Thyroid gland (tissue), 4 donors: Measurements from ENCODE around the gene EPHA8.

Experiments used
- POLR2A ChIP-seq, 2 donors: fragments of 450-650 bp; IDR thresholded peaks; one replicate each; pipeline ENCODE4 v1.6.1; 2017; ENCODE audit warnings: antibody characterized with exemption in 2 of 2, mild to moderate bottlenecking in 2 of 2, moderate library complexity in 1 of 2
- TF ChIP-seq, protein P1 (sequence below), 6 experiments: fragments of 200-600 bp in 3 of 6; fragments of 450-650 bp in 3 of 6; sonication (generic) in 3 of 6; IDR thresholded peaks; one replicate each; pipeline ENCODE4 v1.5.1; 2016 to 2019; ENCODE audit warnings: antibody characterized with exemption in 6 of 6, mild to moderate bottlenecking in 2 of 6, inconsistent platforms in 1 of 6, moderate library complexity in 1 of 6

DNA sequence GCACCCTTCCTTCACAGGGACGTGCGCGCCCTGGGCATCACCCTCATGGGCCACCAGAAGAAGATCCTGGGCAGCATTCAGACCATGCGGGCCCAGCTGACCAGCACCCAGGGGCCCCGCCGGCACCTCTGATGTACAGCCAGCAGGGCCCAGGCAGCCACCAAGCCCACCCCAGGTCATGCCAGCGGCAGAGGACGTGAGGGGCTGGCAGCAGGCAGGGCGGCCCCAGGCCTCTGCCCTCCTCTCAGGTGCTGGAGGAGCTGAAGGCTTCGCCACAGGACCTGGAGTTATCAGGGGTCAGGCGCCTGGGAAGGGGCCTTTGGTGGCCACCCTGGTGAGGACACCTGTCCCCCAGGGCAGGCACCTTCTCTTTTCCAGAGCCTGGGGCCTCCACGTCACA is 38.3 kb downstream of the EPHA8 start:
- TF ChIP-seq, protein P1, sequence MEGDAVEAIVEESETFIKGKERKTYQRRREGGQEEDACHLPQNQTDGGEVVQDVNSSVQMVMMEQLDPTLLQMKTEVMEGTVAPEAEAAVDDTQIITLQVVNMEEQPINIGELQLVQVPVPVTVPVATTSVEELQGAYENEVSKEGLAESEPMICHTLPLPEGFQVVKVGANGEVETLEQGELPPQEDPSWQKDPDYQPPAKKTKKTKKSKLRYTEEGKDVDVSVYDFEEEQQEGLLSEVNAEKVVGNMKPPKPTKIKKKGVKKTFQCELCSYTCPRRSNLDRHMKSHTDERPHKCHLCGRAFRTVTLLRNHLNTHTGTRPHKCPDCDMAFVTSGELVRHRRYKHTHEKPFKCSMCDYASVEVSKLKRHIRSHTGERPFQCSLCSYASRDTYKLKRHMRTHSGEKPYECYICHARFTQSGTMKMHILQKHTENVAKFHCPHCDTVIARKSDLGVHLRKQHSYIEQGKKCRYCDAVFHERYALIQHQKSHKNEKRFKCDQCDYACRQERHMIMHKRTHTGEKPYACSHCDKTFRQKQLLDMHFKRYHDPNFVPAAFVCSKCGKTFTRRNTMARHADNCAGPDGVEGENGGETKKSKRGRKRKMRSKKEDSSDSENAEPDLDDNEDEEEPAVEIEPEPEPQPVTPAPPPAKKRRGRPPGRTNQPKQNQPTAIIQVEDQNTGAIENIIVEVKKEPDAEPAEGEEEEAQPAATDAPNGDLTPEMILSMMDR (IDR thresholded peaks at IDR 0.05), result no peak
- TF ChIP-seq POLR2A (IDR thresholded peaks at IDR 0.05), result no peak
